Heart left ventricle (tissue), 13 donors: ENCODE measurements around the gene RELL1.

Source experiments
- CTCF ChIP-seq, 12 donors: fragments of 200-600 bp; sonication (generic) in 4 of 12; IDR thresholded peaks; one replicate each; pipeline versions ENCODE4 v1.5.0 to v1.8.0; 2018 to 2022; ENCODE audit warnings: antibody characterized with exemption in 12 of 12, mild to moderate bottlenecking in 5 of 12
- POLR2A ChIP-seq, 2 donors: fragments of 450-650 bp; IDR thresholded peaks; one replicate each; pipeline ENCODE4 v1.6.1; 2017; ENCODE audit warnings: antibody characterized with exemption in 2 of 2, mild to moderate bottlenecking in 2 of 2, moderate library complexity in 2 of 2
- donor health status: ischemic (EF 13 %, LVEDD 7.1; RV severe dilation, severe dysfunction).
- donor health status: DM: no; HTN: yes; CAD: no.
- donor health status: DM: no; HTN: no; CAD: no.
- donor health status: ischemic (EF 25% LVEDD 6.9; RV normal size, moderate dysfunction).
- donor health status: ischemic (EF 25% LVEDD 5.7; RV mildly dilated, moderate dysfunction).
- donor health status: ischemic (EF 35%, LVEDD 5.7; RV mildly dilated, moderate dysfunction).
- donor health status: nonischemic (EF 11% LVEDD 7.7; RV severe dilation, severe dysfunction).
- donor health status: DM: yes; HTN: yes; CAD: no.
- donor health status: PGD.
- donor health status: ischemic (EF 29% LVEDD 5.4; RV normal size, mild dysfunction).
- donor health status: nonischemic (EF 23%, LVEDD 6.1; RV moderate dilation, normal function).

GRCh38 chr4:37710491-37710890 is 24.3 kb upstream of the RELL1 start:
- TF ChIP-seq CTCF (IDR thresholded peaks at IDR 0.05) (no peak), POLR2A (IDR thresholded peaks at IDR 0.05) (no peak)
